Cardiac fibroblast (primary cell): Measurements from ENCODE around the gene STN1.

Source experiments
- DNase-seq, 2 donors: peaks; one replicate each; pipeline versions ENCODE4 v3.0.0 to v3.0.0-alpha.2; 2010; ENCODE audit warnings: low read depth in 2 of 2
- H3K4me3 ChIP-seq, 2 donors: replicated peaks in 1 of 2; 1 replicate in 1 of 2; 2 replicates in 1 of 2; pipeline ENCODE4 v1.5.1; 2011; ENCODE audit warnings: low read depth in 2 of 2, low read length in 2 of 2, mild to moderate bottlenecking in 2 of 2, moderate library complexity in 1 of 2
- TF ChIP-seq, protein P1 (sequence below): IDR thresholded peaks from one replicate; pipeline ENCODE4 v1.5.1; 2011; ENCODE audit warnings: low read depth, mild to moderate bottlenecking, low read length, inconsistent platforms

The STN1 gene

DNA sequence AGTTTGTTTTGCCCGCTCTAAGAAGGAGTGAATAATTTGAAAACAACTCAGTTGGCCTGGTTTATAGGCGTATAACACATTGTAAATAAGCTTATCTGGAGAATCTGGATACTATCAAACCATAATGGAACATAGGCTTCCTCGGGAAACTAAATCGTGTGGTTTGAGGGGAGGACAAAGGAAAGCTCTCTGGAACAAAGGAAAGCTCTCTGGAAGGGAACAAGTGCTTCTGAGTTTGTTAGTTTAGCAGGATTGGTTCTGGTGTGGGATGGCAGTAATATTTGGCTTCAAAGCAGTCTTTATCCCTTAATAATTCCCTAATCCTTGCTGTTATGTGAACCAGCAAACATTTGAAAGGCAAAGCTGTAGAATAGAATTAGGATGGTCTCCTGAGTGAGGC, 34.0 kb upstream of the STN1 start:
- no peak overlapping the region for H3K4me3 ChIP-seq
- TF ChIP-seq, protein P1, sequence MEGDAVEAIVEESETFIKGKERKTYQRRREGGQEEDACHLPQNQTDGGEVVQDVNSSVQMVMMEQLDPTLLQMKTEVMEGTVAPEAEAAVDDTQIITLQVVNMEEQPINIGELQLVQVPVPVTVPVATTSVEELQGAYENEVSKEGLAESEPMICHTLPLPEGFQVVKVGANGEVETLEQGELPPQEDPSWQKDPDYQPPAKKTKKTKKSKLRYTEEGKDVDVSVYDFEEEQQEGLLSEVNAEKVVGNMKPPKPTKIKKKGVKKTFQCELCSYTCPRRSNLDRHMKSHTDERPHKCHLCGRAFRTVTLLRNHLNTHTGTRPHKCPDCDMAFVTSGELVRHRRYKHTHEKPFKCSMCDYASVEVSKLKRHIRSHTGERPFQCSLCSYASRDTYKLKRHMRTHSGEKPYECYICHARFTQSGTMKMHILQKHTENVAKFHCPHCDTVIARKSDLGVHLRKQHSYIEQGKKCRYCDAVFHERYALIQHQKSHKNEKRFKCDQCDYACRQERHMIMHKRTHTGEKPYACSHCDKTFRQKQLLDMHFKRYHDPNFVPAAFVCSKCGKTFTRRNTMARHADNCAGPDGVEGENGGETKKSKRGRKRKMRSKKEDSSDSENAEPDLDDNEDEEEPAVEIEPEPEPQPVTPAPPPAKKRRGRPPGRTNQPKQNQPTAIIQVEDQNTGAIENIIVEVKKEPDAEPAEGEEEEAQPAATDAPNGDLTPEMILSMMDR: no peak
- DNase-seq: no peak

DNA sequence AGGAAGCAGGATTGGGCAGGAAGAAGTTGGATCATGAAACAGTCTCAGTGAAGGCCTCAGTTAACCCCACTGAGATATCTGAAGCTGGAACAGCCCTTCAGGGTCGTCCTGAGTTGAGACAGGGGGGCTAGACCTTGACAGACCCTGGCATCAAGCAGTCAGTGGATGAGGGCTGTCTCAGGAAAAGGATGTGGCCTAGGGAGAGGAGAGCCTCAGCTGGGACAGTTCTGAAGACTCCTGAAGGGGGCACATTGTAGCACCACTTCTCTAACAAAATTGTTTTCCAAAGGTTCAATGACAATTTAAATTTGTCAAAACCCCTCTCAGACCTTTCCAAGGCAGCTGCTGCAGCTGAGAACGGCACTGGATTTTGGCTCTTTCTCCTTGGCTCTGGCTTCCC, 33.2 kb upstream of the STN1 start:
- no peak overlapping the region for H3K4me3 ChIP-seq
- TF ChIP-seq, protein P1: no peak
- DNase-seq: no peak

DNA sequence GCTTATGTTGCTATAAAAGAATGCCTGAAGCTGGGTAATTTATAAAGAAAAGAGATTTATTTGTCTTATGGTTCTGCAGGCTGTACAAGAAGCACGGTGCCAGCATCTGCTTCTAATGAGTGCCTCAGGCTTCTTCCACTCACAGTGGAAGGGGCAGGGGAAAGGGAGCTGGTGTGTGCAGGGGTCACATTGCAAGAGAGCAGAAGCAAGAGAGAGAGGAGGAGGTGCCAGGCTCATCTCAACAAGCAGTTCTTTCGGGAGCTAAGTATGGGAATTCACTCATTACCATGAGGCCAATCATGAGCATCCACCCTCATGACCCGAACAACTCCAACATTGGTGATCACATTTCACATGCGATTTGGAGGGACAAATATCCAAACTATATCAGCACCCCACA, 31.7 kb upstream of the STN1 start:
- DNase-seq: no peak
- TF ChIP-seq, protein P1: no peak

DNA sequence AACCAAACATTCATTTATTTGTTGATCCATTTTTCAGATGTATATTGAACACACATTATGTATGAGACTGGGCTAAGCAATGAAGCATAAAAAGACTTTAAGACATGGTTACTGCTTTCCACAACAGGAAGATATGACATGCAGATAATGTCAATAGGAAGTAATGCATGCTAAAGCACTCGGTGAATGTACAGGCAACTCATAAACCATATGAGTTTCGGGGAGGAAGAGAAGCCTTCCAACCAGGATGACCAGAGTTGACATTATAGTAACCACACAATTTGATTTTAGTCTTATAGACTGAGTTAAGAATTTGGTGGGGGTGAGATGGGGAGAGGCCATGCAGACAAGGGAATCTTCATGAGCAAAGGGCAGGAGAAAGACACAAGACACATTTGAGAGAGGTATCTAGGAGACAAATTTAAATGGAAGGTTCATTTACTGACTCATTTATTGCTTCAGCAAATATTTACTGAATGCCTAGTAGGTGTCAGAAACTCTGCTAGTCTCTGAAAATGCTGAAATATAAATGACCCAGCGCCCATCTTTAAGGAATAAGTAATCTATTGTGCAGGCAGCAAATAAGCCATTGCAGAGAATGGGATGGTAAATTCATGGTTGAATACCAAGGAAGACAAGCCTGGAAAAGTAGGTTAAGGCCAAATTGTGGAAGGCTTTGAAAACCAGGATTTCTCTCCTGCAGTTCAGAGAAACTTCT, 30.0 kb upstream of the STN1 start:
- no peak for DNase-seq
- no peak overlapping the region for H3K4me3 ChIP-seq
- TF ChIP-seq, protein P1: no peak

More for the DNA sequence above, 31.7 kb upstream of the STN1 start:
- no peak overlapping the region for H3K4me3 ChIP-seq

DNA sequence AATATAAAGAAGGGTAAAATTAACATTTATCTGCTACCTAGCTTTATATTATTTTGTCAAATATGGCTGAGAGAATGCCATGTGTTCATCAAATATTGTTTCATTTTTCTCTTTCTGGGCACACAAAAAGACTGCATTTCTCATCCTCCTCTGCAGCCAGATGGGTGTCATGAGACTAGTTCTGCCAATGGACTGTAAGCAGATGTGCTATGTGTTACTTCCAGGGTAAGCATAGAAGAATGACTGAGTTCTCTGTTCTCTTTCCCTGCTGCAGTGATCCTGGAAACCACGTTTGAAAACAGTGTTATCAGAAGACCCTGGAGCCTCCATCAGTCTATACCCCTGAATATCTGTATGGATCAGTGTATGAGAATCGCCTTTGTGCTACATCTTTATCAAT, 24.9 kb upstream of the STN1 start:
- TF ChIP-seq, protein P1: no peak
- no peak overlapping the region for H3K4me3 ChIP-seq
- no peak for DNase-seq

DNA sequence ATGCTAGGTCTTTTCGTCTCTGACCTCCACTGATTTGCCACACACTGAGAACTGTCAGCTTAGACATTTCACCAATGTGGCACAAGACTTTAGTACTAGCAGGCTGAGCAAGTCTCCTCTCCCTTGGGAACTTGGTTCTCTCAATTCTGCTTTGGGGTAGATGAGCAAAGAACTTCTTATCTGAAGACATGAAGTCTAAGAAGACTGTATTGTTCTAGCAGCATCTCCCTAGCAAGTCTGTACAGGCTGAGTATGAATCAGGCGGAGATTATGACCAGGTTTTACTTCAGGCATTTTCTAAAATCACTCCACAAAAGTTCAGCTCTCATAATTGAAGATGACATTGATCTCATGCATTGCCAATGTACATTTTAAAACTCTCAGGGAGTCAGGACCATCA, 23.8 kb upstream of the STN1 start:
- DNase-seq: no peak
- no peak overlapping the region for H3K4me3 ChIP-seq
- TF ChIP-seq, protein P1: no peak

DNA sequence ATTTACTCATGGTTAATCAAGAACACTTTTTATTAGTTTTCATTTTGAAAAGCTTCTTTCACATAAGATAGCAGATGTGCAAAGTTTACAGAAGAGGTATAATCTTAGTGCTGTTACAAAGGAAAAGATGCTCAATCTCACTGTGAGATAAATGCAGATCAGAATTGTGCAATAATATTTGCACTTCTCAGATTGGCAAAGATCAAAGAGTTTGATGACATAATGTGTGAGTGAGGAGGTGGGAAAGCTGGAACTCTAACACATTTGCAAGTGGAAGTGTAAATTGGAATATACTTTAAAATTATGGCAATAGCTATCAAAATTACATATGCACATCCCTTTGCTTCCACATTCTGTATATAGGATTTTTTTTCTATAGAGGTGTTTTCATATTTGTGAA, 21.5 kb upstream of the STN1 start:
- TF ChIP-seq, protein P1: no peak
- H3K4me3 ChIP-seq: no peak overlapping the region
- DNase-seq: no peak
